ENCODE results near the gene MED22. TPM values are rescaled to one million over a fixed set of nuclear protein-coding genes. Genes with fewer than 3 reads are reported as not detected.

Gene MED22
- total RNA-seq, 2 donors from 2014 or later: 16.5 to 21.3 TPM

DNA sequence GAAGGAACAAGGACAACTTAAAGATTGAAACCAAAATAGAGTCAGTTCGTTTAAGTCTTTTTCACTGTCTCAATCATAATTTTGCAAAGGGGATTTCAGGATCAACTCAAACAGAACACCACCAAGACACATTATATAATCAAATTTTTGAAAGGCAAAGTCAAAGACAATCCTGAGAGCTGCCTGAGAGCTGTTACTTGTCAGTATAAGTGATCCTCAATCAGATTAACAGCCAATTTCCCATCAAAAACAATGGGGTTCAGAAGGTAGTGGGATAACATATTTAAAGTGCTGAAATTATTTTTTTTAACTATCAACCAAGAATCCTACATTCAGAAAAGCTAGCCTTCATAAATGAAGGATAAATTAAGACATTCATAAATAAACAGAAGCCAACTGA lies 53.7 kb downstream of the MED22 start:
- H3K9me3 ChIP-seq: no peaks in the 10 kb centered on the region
- H3K4me1 ChIP-seq: no peaks in the 10 kb centered on the region
- H3K27ac ChIP-seq: no peak overlapping the region
- TF ChIP-seq, protein P1, sequence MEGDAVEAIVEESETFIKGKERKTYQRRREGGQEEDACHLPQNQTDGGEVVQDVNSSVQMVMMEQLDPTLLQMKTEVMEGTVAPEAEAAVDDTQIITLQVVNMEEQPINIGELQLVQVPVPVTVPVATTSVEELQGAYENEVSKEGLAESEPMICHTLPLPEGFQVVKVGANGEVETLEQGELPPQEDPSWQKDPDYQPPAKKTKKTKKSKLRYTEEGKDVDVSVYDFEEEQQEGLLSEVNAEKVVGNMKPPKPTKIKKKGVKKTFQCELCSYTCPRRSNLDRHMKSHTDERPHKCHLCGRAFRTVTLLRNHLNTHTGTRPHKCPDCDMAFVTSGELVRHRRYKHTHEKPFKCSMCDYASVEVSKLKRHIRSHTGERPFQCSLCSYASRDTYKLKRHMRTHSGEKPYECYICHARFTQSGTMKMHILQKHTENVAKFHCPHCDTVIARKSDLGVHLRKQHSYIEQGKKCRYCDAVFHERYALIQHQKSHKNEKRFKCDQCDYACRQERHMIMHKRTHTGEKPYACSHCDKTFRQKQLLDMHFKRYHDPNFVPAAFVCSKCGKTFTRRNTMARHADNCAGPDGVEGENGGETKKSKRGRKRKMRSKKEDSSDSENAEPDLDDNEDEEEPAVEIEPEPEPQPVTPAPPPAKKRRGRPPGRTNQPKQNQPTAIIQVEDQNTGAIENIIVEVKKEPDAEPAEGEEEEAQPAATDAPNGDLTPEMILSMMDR (IDR thresholded peaks at IDR 0.05): no peak
- H3K4me3 ChIP-seq: no peak overlapping the region
- H3K9ac ChIP-seq (ENCODE audit: low read depth in 2 of 2, low read length in 2 of 2): no peak overlapping the region
- no peak for DNase-seq
- intact Hi-C loops (cut with DNase I): no loop called here
- H3K27me3 ChIP-seq: no peaks in the 10 kb centered on the region
- H3K36me3 ChIP-seq: no peaks in the 10 kb centered on the region

DNA sequence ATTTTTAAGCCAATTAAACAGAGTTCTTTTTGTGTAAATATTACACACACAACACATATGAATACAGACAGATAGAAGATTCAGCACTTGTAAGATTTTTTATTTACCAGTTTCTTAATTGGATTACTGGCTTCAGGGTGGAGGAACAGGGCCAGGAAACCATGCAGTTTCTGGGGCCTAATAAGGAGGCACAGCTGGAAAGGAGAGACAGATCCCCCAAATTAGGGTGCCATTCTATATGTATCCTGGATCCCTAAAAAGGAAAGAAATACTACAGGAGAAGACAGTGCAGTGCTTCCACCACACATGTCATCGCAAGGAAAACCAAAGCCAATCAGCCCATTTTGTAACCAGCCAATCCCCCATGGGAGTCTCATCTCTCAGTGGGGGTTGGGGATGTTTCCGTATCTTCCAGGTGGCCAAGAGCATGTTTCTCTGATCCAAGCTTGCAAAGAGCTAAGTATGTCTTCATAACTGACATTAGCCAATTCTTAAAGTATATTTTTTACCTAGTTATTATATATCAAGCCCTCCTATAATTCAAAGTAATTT lies 57.1 kb downstream of the MED22 start:
- no peaks in the 10 kb centered on the region for H3K9me3 ChIP-seq
- H3K4me1 ChIP-seq: no peaks in the 10 kb centered on the region
- H3K4me3 ChIP-seq: no peak overlapping the region
- H3K36me3 ChIP-seq: no peaks in the 10 kb centered on the region
- no peaks in the 10 kb centered on the region for H3K27me3 ChIP-seq
- TF ChIP-seq, protein P1 (IDR thresholded peaks at IDR 0.05): no peak
- intact Hi-C loops (cut with DNase I): no loop called here
- H3K9ac ChIP-seq (ENCODE audit: low read depth in 2 of 2, low read length in 2 of 2): no peak overlapping the region
- no peak overlapping the region for H3K27ac ChIP-seq
- DNase-seq: no peak

Other genes starting within 250 kb of the MED22 start
- 10 to 100 TPM; 24.2 to 39.7 TPM for gene RALGDS, start 226.9 kb downstream of the MED22 start, total RNA-seq
- 1 to 10 TPM; 4.6 to 4.8 TPM for gene GBGT1, start 184.2 kb downstream of the MED22 start, total RNA-seq
- not detected for gene OBP2B, start 138.9 kb downstream of the MED22 start, total RNA-seq
- 10 to 100 TPM; 58.0 to 77.7 TPM for gene ABO, start 72.9 kb downstream of the MED22 start, total RNA-seq
- gene SURF6, start 11.9 kb downstream of the MED22 start, total RNA-seq: 10 to 100 TPM; 16.0 to 41.2 TPM
- gene RPL7A, start 87 bp upstream of the MED22 start, total RNA-seq: 1,000 to 10,000 TPM; 1,628 to 2,136 TPM
- 10 to 100 TPM; 63.3 to 66.7 TPM for gene SURF1, start 8.4 kb upstream of the MED22 start, total RNA-seq
- 10 to 100 TPM in 1 of 2 donors, 1 to 10 TPM in 1; 9.4 to 18.7 TPM for gene SURF2, start 8.4 kb upstream of the MED22 start, total RNA-seq
- 100 to 1,000 TPM; 176 to 267 TPM for gene SURF4, start 27.9 kb upstream of the MED22 start, total RNA-seq
- under 1 TPM in 1 of 2 donors, not detected in 1; 0.45 TPM for gene STKLD1, start 28.2 kb upstream of the MED22 start, total RNA-seq
- gene REXO4, start 69.9 kb upstream of the MED22 start, total RNA-seq: 10 to 100 TPM; 17.3 to 38.6 TPM
- 1 to 10 TPM; 4.2 TPM for gene ADAMTS13, start 74.2 kb upstream of the MED22 start, total RNA-seq
- gene CACFD1, start 111.8 kb upstream of the MED22 start, total RNA-seq: 10 to 100 TPM; 56.8 to 60.7 TPM
- 1 to 10 TPM; 2.4 to 2.8 TPM for gene SLC2A6, start 131.0 kb upstream of the MED22 start, total RNA-seq
- not detected for gene MYMK, start 176.8 kb upstream of the MED22 start, total RNA-seq
- under 1 TPM; 0.24 to 0.74 TPM for gene ADAMTSL2, start 186.6 kb upstream of the MED22 start, total RNA-seq